A673 (cell line): ENCODE measurements around the gene ACE2. TPM values are rescaled to one million over a fixed set of nuclear protein-coding genes. Genes with fewer than 3 reads are reported as not detected.

Experiments
- BruUV-seq: library from RNA; stranded (reverse); fragments of 400-500 nt; replicated peaks from 2 replicates; lab custom pipeline; 2021; lab: Mats Ljungman, UMichigan
- CTCF ChIA-PET: fragments of 300-600 bp; sonication (Branson Sonifier 250); formaldehyde crosslinking; loops from one replicate; lab custom pipeline; 2022; ENCODE audit warnings: antibody characterized with exemption; lab: Charles Lee
- POLR2A ChIA-PET: fragments of 300-600 bp; sonication (Branson Sonifier 250); formaldehyde crosslinking; loops from one replicate; lab custom pipeline; 2022; ENCODE audit warnings: antibody characterized with exemption; ENCODE audit not compliant: low non-redundant PET; lab: Charles Lee
- DNase-seq: peaks from one replicate; pipeline ENCODE4 v3.0.0-alpha.2; 2015; ENCODE audit warnings: low spot score
- H3K27ac ChIP-seq: fragments of 200-600 bp; sonication (generic); 2 replicates; pipeline ENCODE4 v1.5.1; 2016; ENCODE audit warnings: mixed run types, low read depth, mild to moderate bottlenecking, mixed read lengths, antibody characterized with exemption, low read length; ENCODE audit not compliant: poor library complexity, severe bottlenecking
- H3K27me3 ChIP-seq: fragments of 200-600 bp; sonication (generic); replicated peaks from 2 replicates; pipeline ENCODE4 v1.6.1; 2017; ENCODE audit warnings: mixed run types, low read depth, mild to moderate bottlenecking, mixed read lengths, antibody characterized with exemption, low read length; ENCODE audit not compliant: insufficient read depth, poor library complexity
- H3K36me3 ChIP-seq: fragments of 200-600 bp; sonication (generic); 2 replicates; pipeline ENCODE4 v1.6.1; 2016; ENCODE audit warnings: mixed run types, mild to moderate bottlenecking, mixed read lengths, antibody characterized with exemption, low read length; ENCODE audit not compliant: insufficient read depth, poor library complexity, severe bottlenecking
- H3K4me1 ChIP-seq: fragments of 200-600 bp; sonication (generic); 2 replicates; pipeline ENCODE4 v1.6.1; 2017; ENCODE audit warnings: mixed run types, mild to moderate bottlenecking, mixed read lengths, antibody characterized with exemption, low read length; ENCODE audit not compliant: insufficient read depth, poor library complexity, severe bottlenecking
- H3K4me3 ChIP-seq: fragments of 200-600 bp; sonication (generic); 2 replicates; pipeline ENCODE4 v1.5.1; 2016; ENCODE audit warnings: low read depth, mixed run types, mild to moderate bottlenecking, mixed read lengths, low read length; ENCODE audit not compliant: poor library complexity, severe bottlenecking
- H3K9me3 ChIP-seq: fragments of 200-600 bp; sonication (generic); 2 replicates; pipeline ENCODE4 v1.6.1; 2016; ENCODE audit warnings: mixed run types, low read depth, mild to moderate bottlenecking, mixed read lengths, antibody characterized with exemption, low read length; ENCODE audit not compliant: poor library complexity, severe bottlenecking
- CTCF ChIP-seq: fragments of 300-800, 200-600 bp; sonication (generic); conservative IDR thresholded peaks from 2 replicates; pipeline ENCODE4 v1.5.1; 2017; ENCODE audit warnings: low read depth, mild to moderate bottlenecking, antibody characterized with exemption, low read length, moderate library complexity, mixed read lengths
- EZH2 ChIP-seq: fragments of 200-600 bp; sonication (generic); IDR thresholded peaks from 2 replicates; pipeline ENCODE4 v1.6.1; 2017; ENCODE audit warnings: borderline replicate concordance, low read depth, mild to moderate bottlenecking, mixed read lengths, antibody characterized with exemption, low read length; ENCODE audit not compliant: poor library complexity, severe bottlenecking
- intact Hi-C: fragments of 100-400 bp; cut with micrococcal nuclease; formaldehyde crosslinking; loops from one replicate; pipeline ENCODE4 v1.10.0; 2022; ENCODE audit not compliant: unreplicated experiment
- total RNA-seq: library from RNA; stranded (reverse); gene quantifications from 2 replicates; pipeline ENCODE4 v1.2.3, GENCODE V29; 2021

Gene ACE2
- total RNA-seq, 1 experiment from 2014 or later, result not detected

DNA sequence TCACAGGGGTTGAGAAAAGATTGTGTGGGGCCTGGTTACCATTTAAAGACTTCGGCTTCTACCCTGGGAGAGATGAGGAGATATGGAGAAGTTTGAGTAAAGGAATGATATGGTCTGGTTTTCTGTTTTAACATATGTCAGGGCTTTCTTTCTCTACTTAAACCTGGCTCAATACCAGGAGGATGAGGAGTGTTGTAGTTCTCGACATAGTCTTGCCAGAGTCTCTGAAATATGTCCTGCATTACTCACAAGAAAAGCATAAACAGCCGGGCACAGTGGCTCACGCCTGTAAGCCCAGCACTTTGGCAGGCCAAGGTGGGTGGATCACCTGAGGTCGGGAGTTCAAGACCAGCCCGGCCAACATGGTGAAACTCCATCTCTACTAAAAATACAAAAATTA, 16.4 kb upstream of the ACE2 start:
- Histone ChIP-seq H3K27me3 (peaks cover 38% of the 10 kb centered on the region), H3K27ac (no peak overlapping the region), H3K4me3 (no peak overlapping the region), H3K9me3 (no peaks in the 10 kb centered on the region), H3K4me1 (no peaks in the 10 kb centered on the region), H3K36me3 (no peaks in the 10 kb centered on the region)
- intact Hi-C loops, result no loop called here
- no TSS peak for BruUV-seq
- DNase-seq, result no peak
- TF ChIP-seq EZH2 (no peak), CTCF (no peak)
- ChIA-PET POLR2A (no interaction called here), CTCF (no interaction called here)

- no TSS peak for BruUV-seq
- POLR2A ChIA-PET, result no interaction called here
- CTCF ChIA-PET, result no interaction called here
Observed at GRCh38 chrX:15616531-15616930, 15.8 kb upstream of the ACE2 start.

GRCh38 chrX:15607067-15607466, 6.3 kb upstream of the ACE2 start:
- intact Hi-C loops, result no loop called here
- no peak for TF ChIP-seq EZH2
- TF ChIP-seq CTCF, result no peak
- Histone ChIP-seq H3K4me3 (no peak overlapping the region), H3K9me3 (no peaks in the 10 kb centered on the region), H3K27me3 (peaks cover 31% of the 10 kb centered on the region), H3K4me1 (no peaks in the 10 kb centered on the region), H3K27ac (no peak overlapping the region), H3K36me3 (no peaks in the 10 kb centered on the region)
- DNase-seq, result no peak
- ChIA-PET POLR2A (no interaction called here), CTCF (no interaction called here)
- no TSS peak for BruUV-seq

More at GRCh38 chrX:15616531-15616930, 15.8 kb upstream of the ACE2 start:
- peaks cover 35% of the 10 kb centered on the region for H3K27me3 ChIP-seq
- intact Hi-C loops, result no loop called here
- H3K4me1 ChIP-seq, result no peaks in the 10 kb centered on the region
- no peak for TF ChIP-seq EZH2
- no peak for TF ChIP-seq CTCF
- no peaks in the 10 kb centered on the region for H3K9me3 ChIP-seq
- no peaks in the 10 kb centered on the region for H3K36me3 ChIP-seq
- no peak overlapping the region for H3K27ac ChIP-seq
- H3K4me3 ChIP-seq, result no peak overlapping the region
- DNase-seq, result no peak
